Fibroblast of the conjunctiva (primary cell): ENCODE data around the gene NFE2.
"Not testable (repeated sequence)": the region's sequence is repeated elsewhere in the genome, so short reads cannot be mapped to it uniquely, and the experiment has no call there.

Source experiments
- DNase-seq: peaks from one replicate; pipeline ENCODE4 v3.0.0-alpha.2; 2010; ENCODE audit warnings: low read depth

The NFE2 gene

DNA sequence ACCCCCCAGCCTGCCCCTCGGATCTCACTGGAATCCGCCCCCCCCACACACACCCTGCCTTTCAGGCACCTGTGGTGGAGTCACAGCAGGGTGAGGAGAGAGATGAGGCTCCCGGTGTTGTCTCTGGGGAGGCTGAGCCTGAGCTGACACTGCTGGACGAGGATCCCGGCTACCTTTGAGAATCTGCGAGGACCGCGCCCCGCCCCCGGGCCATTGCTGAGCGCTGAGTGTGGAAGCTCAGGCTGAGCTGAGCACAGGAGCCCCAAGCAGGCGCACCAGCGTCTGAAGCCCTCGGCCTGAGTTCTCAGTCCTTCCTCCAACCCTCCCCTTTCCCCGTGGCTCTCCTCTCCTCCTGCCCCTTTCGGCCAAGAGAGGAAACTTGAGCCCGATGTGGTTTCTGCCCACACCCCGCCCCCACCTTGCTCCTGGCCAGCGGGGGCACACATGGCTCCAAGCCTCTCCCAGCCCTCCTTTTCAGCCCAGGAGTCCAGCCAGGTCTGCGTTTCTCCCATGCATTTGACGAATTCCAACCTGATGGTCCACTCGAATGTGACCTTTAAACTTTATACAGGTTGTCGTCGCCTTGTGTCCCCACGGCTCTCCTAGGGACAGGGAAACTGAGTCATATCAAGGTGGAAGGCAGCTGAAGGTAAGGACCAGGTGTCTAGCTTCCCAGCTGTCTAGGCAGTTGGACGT, at the start of gene NFE2:
Gene NFE2, minus strand, starts transcription at position 284 of the 696 bp plus-strand sequence. CDS start 5,767 bp downstream, outside the sequence.
- DNase-seq = no peak

DNA sequence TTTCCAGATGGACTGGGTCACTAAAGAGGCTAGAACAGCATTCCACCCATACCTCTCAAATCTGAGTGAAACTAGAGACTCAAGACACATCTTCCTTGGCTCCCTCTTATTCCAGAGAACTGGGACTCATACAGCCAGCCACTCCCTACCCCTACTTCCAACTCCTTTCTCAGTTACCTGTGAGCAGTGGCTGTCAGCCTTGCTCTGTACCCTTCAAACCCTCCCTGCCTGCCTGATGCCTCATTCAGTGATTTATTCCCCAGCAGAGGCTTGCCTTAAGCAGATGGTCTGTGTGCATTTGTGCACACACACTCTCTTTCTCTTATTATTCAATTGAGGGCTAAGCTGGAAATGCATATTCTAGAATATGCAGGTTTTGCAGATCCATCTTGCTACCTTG, 48.9 kb upstream of the NFE2 start:
- no peak for DNase-seq

DNA sequence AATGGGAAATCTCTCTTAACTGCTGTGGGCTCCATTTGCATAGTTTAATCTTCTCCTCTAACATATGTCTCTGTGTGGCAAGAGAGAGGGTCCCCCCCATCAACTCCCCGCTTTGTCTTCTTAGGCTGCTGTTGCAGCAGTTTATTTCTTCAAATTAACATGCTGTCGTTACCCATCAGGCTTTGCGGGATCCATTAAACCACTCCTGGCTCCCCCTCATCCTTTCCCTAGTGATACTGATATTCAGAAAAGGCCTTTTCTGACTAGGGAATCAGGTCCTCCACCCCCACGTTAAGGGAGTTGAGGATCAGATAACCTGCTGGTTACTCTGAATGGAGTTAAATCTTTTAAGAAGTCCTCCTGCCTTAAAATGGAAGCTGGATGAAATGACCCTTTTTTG, 48.2 kb upstream of the NFE2 start:
- no peak for DNase-seq

DNA sequence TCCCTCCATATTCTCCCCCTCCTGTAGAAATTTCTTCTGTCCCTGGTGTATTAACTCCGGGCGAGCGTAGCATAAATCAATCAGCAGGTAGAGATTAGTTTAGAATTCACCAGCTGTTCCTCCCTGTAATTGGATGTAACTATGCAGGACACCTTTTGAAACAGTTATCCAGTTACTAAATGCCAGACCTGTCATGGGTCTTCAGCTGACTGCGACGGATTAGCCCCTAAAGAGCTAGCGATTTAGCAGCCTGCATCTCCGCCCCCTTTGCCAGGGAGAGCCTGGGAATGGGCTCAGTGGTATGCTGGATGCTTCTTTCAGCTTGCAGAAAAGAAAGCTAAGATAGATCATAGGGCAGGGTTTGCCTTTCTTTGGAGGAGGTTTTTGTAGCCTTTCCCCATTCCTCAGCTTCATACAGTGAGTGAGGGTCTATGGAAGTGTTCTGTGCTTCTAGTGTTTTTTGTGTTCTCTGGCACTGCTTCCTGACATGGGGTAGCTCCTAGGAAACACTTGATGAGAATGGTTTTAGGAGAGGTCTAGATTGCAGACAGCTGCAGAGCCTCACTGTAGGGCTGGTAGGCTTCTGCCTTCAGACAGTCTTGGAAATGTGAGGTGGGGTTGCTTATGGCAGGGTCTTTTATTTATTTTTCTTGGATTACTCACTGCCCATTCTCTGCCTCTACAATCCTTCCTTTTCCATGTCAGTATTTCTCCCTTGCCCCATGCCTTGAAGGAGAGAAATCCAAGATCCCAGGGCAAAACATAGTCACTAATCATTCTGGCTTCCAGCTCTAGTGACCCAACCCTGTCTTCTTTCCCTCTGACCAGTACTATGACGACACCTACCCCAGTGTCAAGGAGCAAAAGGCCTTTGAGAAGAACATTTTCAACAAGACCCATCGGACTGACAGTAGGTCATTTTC, 40.8 kb upstream of the NFE2 start:
- no peak for DNase-seq

DNA sequence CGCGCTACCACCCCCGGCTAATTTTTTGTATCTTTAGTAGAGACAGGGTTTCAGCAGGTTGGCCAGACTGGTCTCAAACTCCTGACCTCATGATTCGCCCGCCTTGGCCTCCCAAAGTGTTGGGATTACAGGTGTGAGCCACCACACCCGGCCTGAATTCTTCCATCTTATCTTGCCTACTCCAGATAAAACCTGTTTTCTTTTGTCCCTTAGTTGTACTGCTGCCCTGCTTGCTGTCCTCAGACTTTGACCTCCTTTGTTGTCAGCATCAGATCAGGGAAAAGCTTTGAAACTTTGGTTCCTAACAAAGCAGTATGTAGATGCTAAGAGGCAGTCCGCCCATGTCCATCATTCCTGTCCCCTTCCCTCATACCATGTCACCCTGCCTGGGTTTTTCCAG, 40.0 kb upstream of the NFE2 start:
- DNase-seq = no peak

DNA sequence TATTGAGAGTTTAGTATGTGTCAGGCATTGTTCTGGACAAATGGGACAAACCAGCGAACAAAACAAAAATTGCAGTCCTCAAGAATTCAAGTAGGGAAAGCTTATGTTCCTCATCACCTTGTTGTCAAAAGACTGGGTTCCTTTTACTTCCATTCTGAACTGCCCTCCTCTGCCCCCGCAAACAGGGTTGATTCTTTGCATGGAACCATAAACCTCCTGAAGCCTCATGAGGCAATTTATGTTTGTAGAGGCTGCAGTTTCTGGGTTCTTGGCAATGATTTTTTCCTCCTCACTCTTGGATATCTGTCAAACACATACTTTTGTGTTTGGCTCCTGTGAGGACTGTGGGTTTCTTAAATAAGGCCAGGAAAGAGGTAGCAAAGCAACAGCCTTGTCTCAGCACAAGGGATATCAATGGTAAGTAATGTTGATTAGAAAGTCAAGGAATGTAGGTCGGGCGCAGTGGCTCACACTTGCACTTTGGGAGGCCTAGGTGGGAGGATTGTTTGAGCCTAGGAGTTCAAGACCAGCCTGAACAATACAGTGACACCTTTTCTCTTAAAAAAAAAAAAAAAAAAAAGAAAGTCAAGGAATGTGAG, 38.0 kb upstream of the NFE2 start:
- DNase-seq = peak; percentile 29

DNA sequence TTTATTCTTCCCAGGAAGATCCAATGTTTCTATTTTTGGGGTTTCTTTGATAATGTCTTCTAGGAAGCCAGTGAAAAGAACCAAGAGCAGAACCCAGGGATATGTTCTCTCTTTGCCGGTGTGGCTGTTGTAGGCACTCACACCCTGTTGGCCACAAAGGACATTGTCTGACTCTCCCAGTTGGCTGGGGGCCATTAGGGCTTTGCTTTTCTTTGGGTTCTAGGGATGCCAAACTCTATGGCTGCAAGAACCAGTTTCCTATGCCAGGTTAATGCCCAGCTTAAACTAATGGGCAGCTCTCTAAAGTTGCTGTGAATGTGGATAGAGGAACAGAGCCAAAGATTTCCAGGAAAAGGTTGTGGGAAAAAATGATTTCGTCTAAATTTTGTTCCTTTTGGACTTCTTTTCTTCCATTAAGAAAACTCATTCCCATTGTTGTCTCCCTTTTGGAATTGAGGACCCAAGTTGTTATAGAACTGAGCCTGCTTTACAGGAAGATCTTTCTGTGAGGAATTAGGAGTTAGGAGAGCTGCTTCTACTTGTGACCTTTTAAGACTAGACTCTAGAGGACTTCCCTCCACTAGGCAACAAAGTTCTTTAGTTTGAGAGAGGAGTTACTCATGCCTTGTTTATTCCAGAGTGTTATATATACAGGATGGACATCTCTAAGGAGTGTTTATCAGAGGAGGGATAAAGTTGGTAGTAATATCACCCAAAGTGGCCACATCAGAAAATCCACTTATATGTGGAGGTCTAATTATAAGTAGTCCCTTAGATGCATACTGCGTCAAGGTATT, 37.2 kb upstream of the NFE2 start:
- no peak for DNase-seq

DNA sequence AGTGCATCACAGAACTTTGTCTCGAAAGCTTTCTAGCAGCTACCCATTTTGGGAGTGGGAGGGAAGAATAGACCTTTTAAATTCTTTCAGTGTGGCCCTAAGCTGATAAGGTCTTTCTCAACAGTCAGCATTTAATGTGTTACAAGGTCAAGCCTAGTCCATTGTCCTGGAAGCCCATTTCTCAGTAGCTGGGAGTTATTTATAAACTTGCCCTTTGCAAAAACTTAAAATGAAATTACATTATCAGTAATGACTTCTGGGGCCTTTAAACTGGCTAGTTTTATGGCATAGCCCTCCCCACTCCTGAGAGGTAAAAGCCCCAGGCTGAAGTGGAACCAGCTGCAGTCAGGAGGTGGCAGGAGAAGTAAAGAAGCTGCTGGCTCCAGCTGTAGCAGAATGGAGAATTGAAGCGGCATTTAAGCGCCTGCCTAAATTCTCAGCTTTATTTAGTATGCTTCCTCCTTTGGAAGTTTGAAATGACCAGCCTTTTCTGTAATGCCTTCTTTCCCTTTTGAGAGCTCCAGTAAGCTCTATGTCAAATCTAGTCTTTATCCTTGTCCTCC, 36.5 kb upstream of the NFE2 start:
- no peak for DNase-seq

DNA sequence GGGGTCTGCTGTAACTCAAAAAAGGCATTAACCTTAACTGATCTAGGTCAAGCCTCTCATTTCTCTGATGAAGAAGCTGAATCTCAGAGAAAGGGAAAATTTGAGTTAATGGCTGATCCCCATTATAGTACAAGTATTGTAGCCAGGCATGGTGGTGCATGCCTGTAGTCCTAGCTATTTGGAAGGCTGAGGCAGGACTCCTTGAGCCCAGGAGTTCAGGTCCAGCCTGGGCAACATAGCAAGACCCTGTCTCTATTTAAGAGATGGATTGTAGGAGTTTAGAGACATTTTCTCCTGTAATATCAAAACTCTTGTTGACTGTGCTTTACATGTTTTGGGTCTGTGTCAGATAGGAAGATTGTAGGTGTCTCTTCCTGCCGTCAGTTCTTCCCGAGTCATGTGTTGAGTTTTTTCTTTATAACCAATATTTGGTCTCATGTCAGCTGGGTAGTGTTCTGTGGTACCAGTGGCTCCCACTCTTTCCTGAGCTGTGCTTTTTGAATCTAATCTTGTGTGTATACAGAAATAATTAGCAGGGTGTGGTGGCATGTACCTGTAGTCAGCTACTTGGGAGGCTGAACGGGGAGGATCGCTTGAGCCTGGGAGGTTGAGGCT, 32.7 kb upstream of the NFE2 start:
- DNase-seq = no peak

DNA sequence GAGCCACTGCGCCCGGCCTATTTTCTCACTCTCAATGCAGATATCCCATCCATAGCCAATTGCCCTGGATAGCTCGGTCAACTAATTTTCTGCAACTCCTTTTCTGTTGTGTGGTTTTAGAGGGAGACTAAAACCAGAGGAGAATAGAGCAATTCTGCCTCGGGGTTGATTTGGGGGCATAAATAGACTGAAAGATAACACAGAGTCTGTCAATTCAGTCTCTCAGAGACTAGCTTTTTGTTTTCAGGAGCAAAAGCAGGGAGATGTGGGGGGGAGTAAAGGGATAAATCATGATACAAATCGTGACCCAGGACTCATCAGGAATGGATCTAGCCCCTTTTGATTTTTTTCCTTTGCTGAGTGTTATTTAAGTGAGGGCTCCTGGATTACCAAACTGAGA, 30.6 kb upstream of the NFE2 start:
- DNase-seq = no peak

DNA sequence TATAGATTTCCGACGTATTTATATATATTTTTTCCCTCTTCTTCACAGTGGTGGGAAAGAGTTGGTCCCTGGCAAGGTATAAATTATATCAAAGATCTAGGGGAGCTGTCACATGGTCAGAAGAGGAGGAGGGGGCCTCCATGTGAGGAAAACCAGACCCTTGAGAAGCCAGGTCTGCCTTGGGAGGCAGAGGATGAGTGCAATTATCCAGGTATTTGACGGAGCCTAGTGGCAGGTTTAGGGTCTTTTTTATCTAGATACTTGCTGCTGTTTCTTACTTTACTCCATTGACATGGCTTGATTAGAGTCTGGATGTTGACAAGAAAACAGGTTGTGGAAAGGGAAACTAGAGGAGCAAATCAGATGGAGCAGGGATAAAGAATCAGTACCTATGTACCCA, 29.6 kb upstream of the NFE2 start:
- no peak for DNase-seq

DNA sequence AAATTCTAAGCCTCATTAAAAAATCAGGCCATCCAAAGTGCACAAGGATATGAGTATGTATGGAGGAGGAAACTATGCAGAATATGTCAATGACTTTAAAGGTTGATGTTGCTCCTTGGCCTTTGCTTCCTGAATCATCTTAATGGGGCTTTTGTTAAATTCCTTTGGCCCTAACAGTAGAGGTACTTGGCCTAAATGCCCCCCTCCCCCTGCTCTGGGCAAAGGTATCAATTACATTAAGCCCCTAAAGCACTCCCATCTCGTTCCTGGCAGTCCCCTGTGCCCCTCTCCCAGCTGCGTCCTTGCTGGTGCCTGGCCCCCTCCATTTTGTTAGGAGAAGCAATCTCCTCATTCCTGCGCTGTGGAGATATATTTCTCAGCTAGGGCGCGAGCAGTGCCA, 28.9 kb upstream of the NFE2 start:
- no peak for DNase-seq

DNA sequence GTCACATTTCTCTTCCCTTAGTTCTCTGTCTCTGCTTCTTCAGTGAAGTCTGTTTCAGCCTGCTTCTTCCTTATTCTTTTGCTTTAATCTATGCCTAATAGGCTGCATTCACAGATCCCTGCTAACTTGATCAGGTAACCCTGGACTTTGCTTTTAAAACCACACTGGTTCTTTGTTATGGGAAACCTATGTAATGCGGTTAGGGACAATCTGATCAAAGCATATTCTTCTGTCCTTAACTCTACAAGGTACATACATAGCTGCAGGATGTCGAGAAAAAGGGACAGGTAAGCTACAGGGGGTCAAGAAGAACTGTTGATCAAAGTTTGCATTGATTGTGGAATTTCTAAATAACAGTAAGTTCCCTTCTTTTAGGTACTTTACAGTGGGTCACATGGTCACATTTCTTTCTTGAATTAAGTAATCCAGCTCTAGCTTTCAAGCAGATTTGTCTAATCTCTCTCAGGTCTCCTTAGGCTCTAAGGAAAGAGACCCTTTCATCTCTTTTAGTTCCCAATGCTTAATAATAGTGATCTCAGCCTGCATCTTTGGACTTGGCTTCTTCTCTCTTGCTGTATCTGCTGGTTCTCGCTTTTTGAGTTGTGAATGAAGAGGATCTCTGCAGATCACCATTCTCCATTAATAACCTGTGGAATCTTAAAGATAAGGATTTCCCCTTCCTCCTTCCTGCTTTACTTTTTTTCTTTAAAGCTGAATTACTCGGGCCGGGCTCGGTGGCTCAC, 28.0 kb upstream of the NFE2 start:
- no peak for DNase-seq

DNA sequence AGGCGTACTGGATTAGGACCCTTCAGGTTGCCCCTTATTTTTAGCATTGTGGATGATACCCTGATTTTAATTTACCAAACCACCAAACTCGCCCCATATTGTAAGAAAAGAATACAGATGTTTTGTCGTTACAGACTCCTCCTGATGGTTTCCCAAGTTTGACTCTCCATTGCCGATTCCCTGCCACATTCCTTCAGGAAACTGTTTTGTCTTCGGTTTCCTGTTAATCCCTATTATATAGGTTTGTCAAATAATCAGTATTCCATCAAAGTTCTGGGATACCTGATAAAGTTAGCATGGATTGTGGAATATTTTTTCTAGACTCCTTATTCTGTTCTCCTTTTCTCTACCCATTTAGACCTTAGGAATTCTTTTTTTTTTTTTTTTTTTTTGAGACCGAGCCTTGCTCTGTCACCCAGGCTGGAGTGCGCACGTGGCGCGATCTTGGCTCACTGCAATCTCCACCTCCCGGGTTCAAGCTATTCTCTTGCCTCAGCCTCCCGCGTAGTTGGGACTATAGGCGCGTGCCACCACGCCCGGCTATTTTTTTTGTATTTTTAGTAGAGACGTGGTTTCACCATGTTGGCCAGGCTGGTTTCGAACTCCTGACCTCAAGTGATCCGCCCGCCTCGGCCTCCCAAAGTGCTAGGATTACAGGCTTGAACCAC, 24.8 kb upstream of the NFE2 start:
- DNase-seq = not testable (repeated sequence)

DNA sequence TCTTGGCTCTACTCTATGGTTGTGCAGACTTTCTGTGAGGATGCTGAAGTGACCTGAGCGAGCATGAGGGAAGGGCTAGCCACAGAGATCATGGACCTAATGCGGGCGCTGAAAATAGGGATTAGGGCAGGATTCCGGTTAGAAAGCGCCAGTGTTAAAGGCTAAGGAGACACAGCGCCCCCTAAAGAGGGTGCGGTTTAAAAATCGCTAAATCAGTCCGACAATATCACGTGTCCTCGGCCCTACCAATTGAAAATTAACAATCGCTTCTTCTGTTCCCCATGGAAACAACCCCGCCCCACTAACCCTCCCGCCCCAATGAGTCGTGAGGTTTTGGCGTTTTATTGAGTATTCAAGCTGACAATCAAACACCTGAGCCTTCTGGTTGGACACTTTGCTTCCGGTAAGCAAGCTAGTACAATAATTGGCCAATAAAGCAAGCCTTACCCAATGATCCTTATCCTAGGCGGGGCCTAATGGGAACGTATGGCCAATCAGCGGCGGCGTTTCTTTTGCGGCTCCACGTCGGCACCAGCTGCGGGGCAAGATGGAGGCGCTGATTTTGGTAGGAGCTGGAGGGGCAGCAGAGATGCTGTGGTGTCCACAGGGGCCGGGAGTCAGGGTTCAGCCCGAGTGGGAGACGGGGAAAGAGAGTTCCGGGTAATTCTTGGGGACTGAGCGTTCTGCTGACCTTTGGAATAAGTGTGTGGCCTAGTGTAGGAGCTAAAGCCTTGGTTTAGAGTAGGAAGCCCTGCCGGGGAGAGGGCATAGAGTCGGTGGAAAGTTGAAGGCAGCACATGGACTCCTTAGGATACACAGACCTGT, 24.0 kb upstream of the NFE2 start, which contains the start of gene COPZ1:
Gene COPZ1, plus strand, starts transcription at position 515 of the 825 bp plus-strand sequence. Its CDS starts 33 bp downstream, at position 548.
- peak; percentile 99 for DNase-seq

DNA sequence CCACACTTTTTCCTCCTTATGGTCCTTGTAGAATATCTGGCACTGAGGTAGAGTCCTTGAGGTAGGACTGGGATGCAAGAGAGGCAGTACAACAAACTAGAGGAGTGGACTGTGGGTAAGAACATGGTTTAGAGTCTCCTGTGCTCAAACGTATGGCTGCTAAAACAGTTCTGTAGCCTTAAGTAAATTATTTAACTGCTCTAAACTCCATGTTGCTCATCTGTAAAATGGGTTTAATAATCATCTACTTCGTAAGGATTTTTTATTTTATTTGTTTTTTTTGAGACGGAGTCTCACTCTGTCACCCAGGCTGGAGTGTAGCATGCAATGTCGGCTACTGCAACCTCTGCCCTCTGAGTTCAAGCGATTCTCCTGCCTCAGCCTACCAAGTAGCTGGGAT, 20.5 kb upstream of the NFE2 start:
- DNase-seq = no peak

DNA sequence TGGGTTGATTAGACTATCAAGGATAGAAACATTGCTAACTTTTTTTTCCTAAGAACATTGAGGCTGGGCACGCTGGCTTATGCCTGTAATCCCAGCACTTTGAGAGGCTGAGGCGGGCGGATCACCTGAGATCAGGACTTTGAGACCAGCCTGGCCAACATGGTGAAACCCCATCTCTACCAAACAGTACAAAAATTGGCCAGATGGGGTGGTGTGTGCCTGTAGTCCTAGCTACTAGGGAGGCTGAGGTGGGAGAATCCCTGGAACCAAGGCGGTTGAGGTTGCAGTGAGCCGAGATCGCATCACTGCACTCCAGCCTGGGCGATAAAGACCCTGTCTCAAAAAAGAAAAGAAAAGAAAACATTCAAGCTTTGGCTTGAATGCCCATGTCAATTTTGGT, 11.5 kb upstream of the NFE2 start:
- DNase-seq = not testable (repeated sequence)

DNA sequence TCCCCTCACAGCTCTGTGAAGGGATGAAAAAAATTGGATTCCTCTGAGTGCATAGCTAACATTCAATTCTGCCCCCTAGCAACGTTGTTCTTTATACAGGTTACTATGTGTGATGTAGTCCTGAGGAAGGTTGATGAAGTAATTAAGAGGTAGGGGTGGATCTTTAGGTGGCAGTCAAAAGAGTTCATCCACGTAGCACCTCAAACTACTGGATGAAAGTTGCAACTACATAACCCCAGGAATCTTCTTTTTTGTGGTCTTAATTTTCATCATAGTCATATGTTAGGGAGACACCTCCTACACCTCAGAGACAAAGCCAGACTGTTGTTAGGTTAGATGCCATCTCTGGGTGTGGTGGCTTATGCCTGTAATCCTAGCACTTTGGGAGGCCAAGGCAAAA, 10.2 kb upstream of the NFE2 start:
- no peak for DNase-seq
